KBM-7 (cell line): ENCODE data around the gene TMEM242.
A peak's percentile ranks its signal among the peaks of the same experiment; 100 is the strongest.
"Not testable (repeated sequence)": the region's sequence is repeated elsewhere in the genome, so short reads cannot be mapped to it uniquely, and the experiment has no call there.

ENCODE experiments used
- DNase-seq: peaks from one replicate; pipeline ENCODE4 v3.0.0-alpha.2; 2015
- in situ Hi-C: fragments of 300-500 bp; cut with MboI; formaldehyde crosslinking; loops from 2 replicates; pipeline ENCODE4 v1.14.3; 2020; ENCODE audit warnings: low sequenced_read_pairs, low pct_unique_long_range_greater_than_20kb, mixed read lengths

TMEM242 gene

GRCh38 chr6:157328108-157328692 lies 4.9 kb upstream of the TMEM242 start:
- in situ Hi-C loops: no loop called here
- no peak for DNase-seq

- DNase-seq: no peak
- in situ Hi-C loops: no loop called here
Observed at GRCh38 chr6:157326979-157327378, 3.7 kb upstream of the TMEM242 start.

- in situ Hi-C loops: no loop called here
- no peak for DNase-seq
Observed at GRCh38 chr6:157325069-157325805, 1.9 kb upstream of the TMEM242 start.

GRCh38 chr6:157323966-157324300 lies 614 bp upstream of the TMEM242 start:
- in situ Hi-C loops: no loop called here
- peak; percentile 71 for DNase-seq

- in situ Hi-C loops: no loop called here
- DNase-seq: no peak
Observed at GRCh38 chr6:157322792-157323254, 496 bp downstream of the TMEM242 start.

- DNase-seq: peak; percentile 60
- in situ Hi-C loops: no loop called here
Observed at GRCh38 chr6:157316871-157317814, 6.2 kb downstream of the TMEM242 start.

- peak; percentile 67 for DNase-seq
- in situ Hi-C loops: no loop called here
Observed at GRCh38 chr6:157314705-157315321, 8.5 kb downstream of the TMEM242 start.

GRCh38 chr6:157313531-157314467 lies 9.5 kb downstream of the TMEM242 start:
- in situ Hi-C loops: no loop called here
- DNase-seq: no peak

GRCh38 chr6:157312757-157313156 lies 10.6 kb downstream of the TMEM242 start:
- no peak for DNase-seq

GRCh38 chr6:157310693-157311092 lies 12.6 kb downstream of the TMEM242 start:
- in situ Hi-C loops, DNase-seq: not testable (repeated sequence)

More at GRCh38 chr6:157312757-157313156, 10.6 kb downstream of the TMEM242 start:
- in situ Hi-C loops: no loop called here

GRCh38 chr6:157307661-157308060 lies 15.7 kb downstream of the TMEM242 start:
- in situ Hi-C loops: no loop called here

GRCh38 chr6:157305670-157306653 lies 17.4 kb downstream of the TMEM242 start:
- DNase-seq: peak; percentile 38
- in situ Hi-C loops: no loop called here

More at GRCh38 chr6:157307661-157308060, 15.7 kb downstream of the TMEM242 start:
- DNase-seq: no peak

- in situ Hi-C loops: no loop called here
- DNase-seq: peak; percentile 85
Observed at GRCh38 chr6:157304899-157305663, 18.2 kb downstream of the TMEM242 start.

- in situ Hi-C loops: no loop called here
- no peak for DNase-seq
Observed at GRCh38 chr6:157302736-157303135, 20.6 kb downstream of the TMEM242 start.

GRCh38 chr6:157300436-157300835 lies 22.9 kb downstream of the TMEM242 start:
- in situ Hi-C loops: no loop called here
- no peak for DNase-seq

- in situ Hi-C loops: no loop called here
- no peak for DNase-seq
Observed at GRCh38 chr6:157300006-157300405, 23.3 kb downstream of the TMEM242 start.
